RWPE2 (cell line): ENCODE measurements around the gene MAST3.
"Not testable (repeated sequence)": the region's sequence is repeated elsewhere in the genome, so short reads cannot be mapped to it uniquely, and the experiment has no call there.

Experiments
- ATAC-seq: fragments of 200-7000 bp; cut with Tn5 transposase; 3 replicates; pipeline ENCODE4 v1.9.1; 2021; ENCODE audit warnings: low read depth
- DNase-seq: peaks from one replicate; pipeline ENCODE4 v3.0.0-alpha.2; 2020; ENCODE audit warnings: low spot score
- H3K27ac ChIP-seq: fragments of 450-650 bp; 2 replicates; pipeline ENCODE4 v1.5.1; 2017; ENCODE audit warnings: mild to moderate bottlenecking; ENCODE audit not compliant: poor library complexity, severe bottlenecking
- H3K27me3 ChIP-seq: fragments of 250-450 bp; sonication (Bioruptor Pico); 2 replicates; pipeline ENCODE4 v1.5.1; 2021; ENCODE audit warnings: mild to moderate bottlenecking, moderate library complexity; ENCODE audit not compliant: insufficient read depth, poor library complexity, severe bottlenecking
- H3K36me3 ChIP-seq: fragments of 250-450 bp; sonication (Bioruptor Pico); 2 replicates; pipeline ENCODE4 v1.5.1; 2020; ENCODE audit warnings: low read depth, mild to moderate bottlenecking, moderate library complexity
- H3K4me1 ChIP-seq: fragments of 250-450 bp; sonication (Bioruptor Pico); 2 replicates; pipeline ENCODE4 v1.5.1; 2021; ENCODE audit warnings: mild to moderate bottlenecking, moderate library complexity; ENCODE audit not compliant: insufficient read depth, poor library complexity, severe bottlenecking
- H3K4me3 ChIP-seq: fragments of 250-450 bp; sonication (Bioruptor Pico); 2 replicates; pipeline ENCODE4 v1.5.1; 2021; ENCODE audit warnings: mild to moderate bottlenecking, moderate library complexity; ENCODE audit not compliant: severe bottlenecking
- H3K9me3 ChIP-seq: fragments of 250-450 bp; sonication (Bioruptor Pico); 2 replicates; pipeline ENCODE4 v1.5.1; 2021; ENCODE audit warnings: mild to moderate bottlenecking, moderate library complexity; ENCODE audit not compliant: severe bottlenecking
- CTCF ChIP-seq: fragments of 450-650 bp; IDR thresholded peaks from one replicate; pipeline ENCODE4 v1.5.1; 2017; ENCODE audit warnings: mild to moderate bottlenecking, moderate library complexity; ENCODE audit not compliant: poor library complexity, severe bottlenecking

The MAST3 gene

GRCh38 chr19:18104793-18105131 lies 7.2 kb downstream of the MAST3 start:
- H3K9me3 ChIP-seq = no peaks in the 10 kb centered on the region
- no peaks in the 10 kb centered on the region for H3K4me1 ChIP-seq
- no peak for DNase-seq
- no peak for TF ChIP-seq CTCF
- no peaks in the 10 kb centered on the region for H3K36me3 ChIP-seq
- H3K27me3 ChIP-seq = no peaks in the 10 kb centered on the region
- peak overlapping the region; percentile 37 for H3K27ac ChIP-seq
- ATAC-seq = no peak
- peak overlapping the region; percentile 24 for H3K4me3 ChIP-seq

DNA sequence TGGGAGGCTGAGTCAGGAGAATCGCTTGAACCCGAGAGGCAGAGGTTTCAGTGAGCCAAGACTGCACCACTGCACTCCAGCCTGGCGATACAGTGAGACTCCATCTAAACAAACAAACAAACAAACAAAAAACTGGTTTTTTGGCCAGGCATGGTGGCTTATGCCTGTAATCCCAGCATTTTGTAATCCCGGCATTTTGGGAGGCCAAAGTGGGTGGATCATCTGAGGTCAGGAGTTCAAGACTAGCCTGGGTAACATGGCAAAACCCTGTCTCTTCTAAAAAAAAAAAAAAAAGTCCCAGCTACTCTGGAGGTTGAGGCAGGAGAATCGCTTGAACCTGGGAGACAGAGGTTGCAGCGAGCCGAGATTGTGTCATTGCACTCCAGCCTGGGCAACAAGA lies 7.7 kb downstream of the MAST3 start:
- H3K4me3 ChIP-seq, H3K27me3 ChIP-seq, H3K36me3 ChIP-seq, H3K4me1 ChIP-seq, ATAC-seq, H3K9me3 ChIP-seq, H3K27ac ChIP-seq, DNase-seq: not testable (repeated sequence)

DNA sequence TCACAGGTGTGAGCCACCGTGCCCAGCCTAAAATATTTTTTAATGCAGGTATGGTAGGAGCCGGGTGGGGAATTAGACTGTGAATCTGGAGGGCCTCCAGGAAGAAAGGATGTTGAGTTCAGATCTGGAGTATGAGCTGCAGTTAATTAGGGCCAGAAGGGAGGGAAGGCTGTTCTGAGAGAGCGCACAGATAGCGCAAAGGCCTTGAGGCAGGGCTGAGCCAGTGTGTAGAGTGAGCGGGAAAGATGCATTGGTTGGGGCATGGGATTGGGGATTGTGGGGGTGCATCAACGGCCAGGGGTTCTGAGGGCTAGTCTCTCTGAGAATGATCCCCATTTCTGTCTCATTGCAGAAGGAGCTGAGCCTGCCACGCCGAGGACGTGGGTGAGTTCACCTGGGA lies 9.7 kb downstream of the MAST3 start:
- TF ChIP-seq CTCF = no peak
- H3K4me1 ChIP-seq = no peaks in the 10 kb centered on the region

DNA sequence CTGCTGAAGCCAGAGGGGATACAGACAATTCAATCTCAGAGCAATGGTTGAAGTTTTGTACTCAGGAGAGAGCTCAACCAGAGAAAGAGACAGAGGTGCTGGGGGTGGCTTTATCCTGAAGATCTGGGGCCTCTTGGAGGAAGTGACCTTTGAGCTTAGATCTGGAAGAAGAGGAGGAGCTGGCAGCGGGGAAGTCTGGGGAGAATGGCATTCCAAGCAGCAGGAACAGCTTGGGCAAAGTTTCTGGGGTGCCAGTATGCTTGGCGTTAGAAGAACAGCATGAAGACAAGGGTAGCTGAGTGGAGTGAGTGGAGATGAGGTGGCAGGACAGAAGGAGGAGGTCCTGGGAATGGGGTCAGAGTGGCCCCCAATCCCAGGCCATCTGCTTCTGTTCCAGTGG lies 11.3 kb downstream of the MAST3 start:
- no peak for TF ChIP-seq CTCF
- H3K4me1 ChIP-seq = no peaks in the 10 kb centered on the region
- H3K27ac ChIP-seq = no peak overlapping the region
- peaks cover 6% of the 10 kb centered on the region; the same call in 1 of the 2 replicates for H3K36me3 ChIP-seq
- ATAC-seq (no peak), DNase-seq (no peak)
- no peaks in the 10 kb centered on the region for H3K27me3 ChIP-seq
- H3K4me3 ChIP-seq = no peak overlapping the region
- H3K9me3 ChIP-seq = no peaks in the 10 kb centered on the region

More for the DNA sequence above, 9.7 kb downstream of the MAST3 start:
- no peak overlapping the region for H3K27ac ChIP-seq
- no peak for ATAC-seq
- H3K27me3 ChIP-seq = no peaks in the 10 kb centered on the region
- no peak for DNase-seq
- H3K4me3 ChIP-seq = no peak overlapping the region
- H3K36me3 ChIP-seq = peaks cover 6% of the 10 kb centered on the region; the same call in 1 of the 2 replicates
- no peaks in the 10 kb centered on the region for H3K9me3 ChIP-seq

DNA sequence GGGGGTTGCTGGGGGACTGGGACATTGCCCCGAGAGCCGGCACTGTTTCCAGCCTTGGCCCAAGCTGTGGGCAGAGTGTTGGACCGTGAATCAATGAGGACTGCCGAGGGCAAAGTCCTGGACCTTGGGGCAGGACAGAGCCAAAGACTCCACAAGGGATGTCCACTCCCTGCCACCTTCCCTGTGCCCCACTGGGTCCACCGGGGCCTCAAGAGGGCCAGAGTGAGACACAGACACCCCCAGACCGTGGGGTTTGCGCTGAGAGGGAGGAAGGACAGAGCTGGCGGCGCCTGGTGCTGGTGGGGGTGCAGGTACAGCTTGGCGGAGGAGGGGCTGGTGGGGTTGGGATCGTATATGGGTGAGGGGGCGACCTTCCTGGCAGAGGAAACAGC lies 11.8 kb downstream of the MAST3 start:
- no peak overlapping the region for H3K27ac ChIP-seq
- H3K27me3 ChIP-seq = no peaks in the 10 kb centered on the region
- peak overlapping the region; percentile 73 for H3K4me3 ChIP-seq
- no peaks in the 10 kb centered on the region for H3K9me3 ChIP-seq
- peaks cover 6% of the 10 kb centered on the region; the same call in 1 of the 2 replicates for H3K36me3 ChIP-seq
- H3K4me1 ChIP-seq = no peaks in the 10 kb centered on the region
- DNase-seq (no peak), ATAC-seq (no peak)
- no peak for TF ChIP-seq CTCF
